GM19395 (cell line): ENCODE results near the gene STXBP2.
"Not testable (repeated sequence)": the region's sequence is repeated elsewhere in the genome, so short reads cannot be mapped to it uniquely, and the experiment has no call there.

ENCODE experiments used
- ATAC-seq: cut with Tn5 transposase; IDR thresholded peaks from one replicate; pipeline ENCODE4 v1.9.1; 2021; ENCODE audit warnings: mild to moderate bottlenecking, moderate library complexity; ENCODE audit not compliant: unreplicated experiment

STXBP2 gene

DNA sequence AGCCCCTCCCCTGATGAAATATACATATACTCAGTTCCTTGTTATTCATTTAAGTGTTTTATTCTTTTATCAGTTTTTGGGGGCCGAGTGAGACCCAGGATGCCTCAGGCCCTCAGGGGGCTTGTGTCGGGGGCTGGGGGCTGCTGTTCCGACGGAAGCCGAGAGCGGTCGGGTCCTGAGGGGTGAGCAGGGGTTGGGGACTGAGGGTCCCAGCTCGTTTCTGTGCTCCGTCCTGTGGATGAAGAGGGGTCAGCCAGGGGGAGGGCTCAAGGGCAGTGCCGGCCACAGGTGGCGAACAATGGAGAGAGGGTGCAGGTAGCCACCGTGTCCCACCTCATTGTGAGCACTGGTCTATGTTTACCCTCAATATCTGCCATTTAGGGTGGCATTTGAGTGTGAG, 5.3 kb upstream of the STXBP2 start:
- no peak for ATAC-seq

DNA sequence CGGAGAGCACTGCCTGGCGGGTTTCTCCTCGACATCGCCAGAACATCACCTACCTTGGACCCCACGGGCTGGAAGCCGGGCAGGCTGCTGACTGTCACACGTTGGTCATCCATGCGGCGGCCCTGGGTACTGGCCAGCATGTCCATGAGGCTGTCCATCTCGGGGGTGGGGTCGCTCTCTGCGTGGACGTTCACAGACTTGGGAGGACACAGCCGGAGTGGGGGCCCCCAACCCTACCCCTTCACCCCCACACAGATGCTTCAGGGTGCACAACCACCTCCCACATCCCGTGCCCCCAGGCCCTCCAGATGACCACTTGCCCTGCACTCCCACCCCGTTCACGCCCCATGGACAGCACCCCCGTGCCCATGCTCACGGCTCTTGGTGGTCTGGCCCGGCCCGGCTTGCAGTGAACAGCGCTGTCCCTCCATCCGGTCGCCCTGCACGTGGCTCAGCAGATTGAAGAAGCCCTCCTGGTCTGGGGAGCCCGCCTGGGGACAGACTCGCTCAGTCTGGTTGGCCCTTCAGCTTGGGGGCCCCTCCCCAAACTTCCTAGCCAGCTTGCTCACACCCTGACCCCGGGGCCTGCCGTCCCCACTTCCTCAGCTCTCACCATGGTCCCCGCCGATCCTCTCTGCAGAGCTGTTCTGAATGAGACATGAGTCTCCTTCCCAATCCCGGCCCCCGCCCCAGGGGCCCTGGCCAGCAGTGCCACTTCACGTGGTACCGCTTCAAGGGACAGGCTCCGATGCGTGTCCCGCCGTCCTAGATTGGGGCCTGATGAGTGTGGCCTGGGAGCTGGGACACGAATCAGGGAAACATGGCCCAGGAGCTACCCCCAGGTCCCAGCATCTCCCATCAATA, 4.3 kb upstream of the STXBP2 start:
- ATAC-seq: no peak

DNA sequence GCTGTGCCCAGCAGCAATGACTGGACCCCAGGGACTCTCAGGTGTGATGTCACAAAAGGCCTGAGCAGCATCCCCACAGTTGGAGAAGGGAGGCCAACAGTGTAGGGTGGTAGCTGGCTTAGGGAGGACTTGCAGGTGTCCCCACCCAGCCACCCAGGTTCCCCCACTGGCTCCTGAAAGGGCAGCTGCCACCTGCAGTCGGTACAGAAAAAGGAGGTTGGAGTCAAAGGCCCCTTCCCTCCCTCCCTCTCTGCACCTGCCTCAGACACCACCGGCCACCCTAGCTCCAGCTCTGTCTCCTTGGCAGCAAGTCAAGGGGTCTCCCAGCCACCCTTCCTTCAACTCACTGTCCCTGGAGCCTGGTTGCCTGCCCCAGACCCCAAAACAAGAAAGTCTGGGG, 3.2 kb upstream of the STXBP2 start, which contains the start of gene PCP2:
TSS of gene PCP2 (minus strand) at position 22 of the 400 bp plus-strand sequence. CDS start 262 bp downstream, outside the sequence.
- no peak for ATAC-seq

DNA sequence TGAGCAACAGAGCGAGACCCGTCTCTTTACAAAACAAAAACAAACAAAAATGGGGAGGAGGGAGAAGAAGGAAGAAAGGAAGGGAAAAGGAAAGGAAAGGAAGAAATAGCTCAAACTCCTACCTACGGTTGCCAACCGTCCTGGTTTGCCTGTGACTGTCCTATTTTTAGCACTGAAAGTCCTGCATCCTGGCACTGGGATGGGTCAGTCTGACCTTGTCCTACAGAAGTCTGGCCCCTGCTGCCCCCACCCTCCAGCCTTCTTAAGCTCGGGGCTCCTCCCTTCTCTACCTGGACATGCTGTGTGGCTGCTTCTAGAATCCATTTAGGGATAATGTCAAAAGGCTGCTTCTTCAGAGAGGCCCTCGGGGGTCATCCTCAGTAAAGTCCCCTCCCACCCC, 1.2 kb upstream of the STXBP2 start:
- ATAC-seq: no peak

DNA sequence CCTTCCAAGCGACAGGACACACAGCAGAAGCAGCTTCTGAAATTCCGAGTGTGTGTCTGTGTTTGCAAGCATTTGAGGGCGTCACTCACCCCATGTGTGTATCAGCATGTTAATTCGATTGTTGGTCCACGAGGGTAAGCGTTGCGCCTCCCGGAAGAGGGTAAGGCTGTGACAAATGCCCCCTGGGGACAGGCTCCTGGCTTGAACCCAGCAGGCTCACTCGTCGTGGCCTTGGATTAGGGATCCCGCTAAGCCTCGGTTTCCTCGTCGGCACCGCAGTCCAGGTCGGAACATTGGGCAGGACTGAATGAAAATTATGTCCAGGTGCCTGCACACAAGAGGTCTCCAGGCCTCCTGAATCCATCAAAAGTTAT, 606 bp upstream of the STXBP2 start:
- ATAC-seq: no peak

DNA sequence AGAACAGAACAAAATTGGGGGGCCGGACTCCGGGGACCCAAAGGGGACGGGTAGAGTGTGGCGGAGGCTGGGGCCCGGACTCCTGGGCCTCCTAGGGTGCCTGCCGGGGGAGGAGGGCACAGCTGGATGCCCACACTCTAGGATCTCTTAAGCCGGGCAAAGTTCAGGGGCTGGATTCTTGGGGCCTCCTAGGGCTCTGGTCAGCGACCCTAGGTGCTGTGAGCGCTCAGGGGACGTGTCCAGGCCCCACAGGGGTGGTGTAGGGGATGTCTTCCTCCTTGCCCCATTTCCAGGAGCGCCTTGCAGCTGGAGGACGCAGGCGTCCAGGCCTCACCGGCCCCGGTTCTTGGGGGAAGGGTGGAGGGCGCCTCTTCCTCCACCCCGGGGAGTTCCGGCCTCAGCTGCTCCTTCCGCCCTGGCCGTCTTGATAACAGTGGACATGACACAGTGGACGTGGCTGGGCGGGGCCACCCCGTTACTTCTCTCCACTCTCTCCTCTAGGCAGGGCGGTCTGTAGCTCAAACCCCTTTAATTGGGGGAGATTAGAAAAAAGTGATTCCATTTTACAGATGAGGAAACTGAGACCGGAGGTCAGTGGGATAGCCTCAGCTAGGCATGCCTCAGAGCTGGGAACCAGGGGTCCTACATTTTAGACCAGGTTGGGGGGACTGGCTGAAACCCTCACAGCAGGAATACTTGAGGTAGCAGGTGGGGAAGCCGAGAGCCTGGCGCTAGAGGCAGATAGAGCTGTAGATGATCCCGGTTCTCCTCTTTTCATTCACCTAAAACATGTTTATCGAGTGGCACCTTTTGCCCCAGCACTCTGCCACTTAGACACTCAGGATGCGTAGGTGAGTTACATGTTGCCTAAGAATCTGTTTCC, 705 bp downstream of the STXBP2 start:
- ATAC-seq: no peak

DNA sequence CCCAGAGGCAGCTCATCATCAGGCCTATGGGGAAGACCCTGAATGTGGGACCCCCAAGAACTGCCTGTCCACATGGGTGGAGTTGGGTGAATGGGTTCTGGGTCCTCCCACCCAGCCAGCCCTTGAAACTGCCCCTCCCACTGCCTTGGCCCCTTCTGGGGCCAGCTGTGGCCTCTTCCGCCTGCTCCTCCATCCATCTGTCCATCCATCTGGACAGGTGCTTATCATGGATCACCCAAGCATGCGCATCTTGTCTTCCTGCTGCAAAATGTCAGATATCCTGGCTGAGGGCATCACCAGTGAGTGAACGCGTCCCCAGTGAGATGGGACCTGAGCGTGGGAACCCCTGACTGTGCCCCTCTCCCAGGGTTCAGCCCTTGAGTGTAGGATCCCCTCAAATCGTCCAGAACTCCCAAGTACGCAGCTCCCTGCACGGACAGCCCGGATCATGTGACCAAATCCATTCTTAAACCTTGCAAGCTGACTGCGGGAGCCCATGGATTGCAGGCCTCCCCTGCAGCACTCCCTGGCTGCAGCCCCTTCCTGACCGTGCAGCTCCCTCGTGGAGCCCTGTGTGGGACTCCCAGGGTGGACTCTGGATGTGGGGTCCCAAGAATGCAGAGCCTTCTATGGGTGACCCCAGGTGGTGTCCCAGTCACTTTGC, 2.0 kb downstream of the STXBP2 start:
- ATAC-seq: no peak

DNA sequence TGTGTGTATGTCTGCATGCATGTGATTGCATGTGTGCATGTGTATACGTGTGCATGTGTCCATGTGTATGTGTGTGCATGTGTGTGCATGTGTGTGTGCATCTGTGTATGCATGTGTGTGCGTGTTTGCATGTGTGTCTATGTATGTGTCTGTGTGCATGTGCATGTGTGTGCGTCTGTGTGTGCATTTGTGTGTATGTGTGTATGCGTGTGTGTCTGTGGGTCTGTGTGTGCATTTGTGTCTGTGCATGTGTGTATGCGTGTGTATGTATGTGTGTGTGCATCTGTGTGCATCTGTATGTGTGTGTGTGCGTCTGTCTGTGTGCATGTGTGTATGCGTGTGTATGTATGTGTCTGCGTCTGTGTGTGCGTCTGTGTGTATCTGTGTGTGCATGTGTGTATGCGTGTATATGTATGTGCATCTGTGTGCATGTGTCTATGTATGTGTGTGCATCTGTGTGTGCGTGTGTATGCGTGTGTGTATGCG, 3.0 kb downstream of the STXBP2 start:
- no peak for ATAC-seq

DNA sequence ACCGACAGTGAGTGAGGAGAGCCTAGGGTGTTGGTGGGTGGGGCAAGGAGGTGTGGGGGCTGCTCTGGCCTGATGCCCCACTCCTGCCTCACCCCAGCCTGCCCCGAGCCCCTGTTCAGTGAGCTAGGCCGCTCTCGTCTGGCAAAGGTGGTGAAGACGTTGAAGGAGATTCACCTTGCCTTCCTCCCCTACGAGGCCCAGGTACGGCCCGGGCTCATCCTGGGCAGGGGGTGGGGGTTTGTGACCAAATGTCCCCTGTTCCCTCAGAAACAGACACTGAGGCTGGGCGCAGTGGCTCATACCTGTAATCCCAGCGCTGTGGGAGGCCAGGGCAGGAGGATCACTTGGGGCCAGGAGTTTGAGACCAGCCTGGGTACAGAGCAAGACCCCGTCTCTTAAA, 3.9 kb downstream of the STXBP2 start:
- no peak for ATAC-seq

DNA sequence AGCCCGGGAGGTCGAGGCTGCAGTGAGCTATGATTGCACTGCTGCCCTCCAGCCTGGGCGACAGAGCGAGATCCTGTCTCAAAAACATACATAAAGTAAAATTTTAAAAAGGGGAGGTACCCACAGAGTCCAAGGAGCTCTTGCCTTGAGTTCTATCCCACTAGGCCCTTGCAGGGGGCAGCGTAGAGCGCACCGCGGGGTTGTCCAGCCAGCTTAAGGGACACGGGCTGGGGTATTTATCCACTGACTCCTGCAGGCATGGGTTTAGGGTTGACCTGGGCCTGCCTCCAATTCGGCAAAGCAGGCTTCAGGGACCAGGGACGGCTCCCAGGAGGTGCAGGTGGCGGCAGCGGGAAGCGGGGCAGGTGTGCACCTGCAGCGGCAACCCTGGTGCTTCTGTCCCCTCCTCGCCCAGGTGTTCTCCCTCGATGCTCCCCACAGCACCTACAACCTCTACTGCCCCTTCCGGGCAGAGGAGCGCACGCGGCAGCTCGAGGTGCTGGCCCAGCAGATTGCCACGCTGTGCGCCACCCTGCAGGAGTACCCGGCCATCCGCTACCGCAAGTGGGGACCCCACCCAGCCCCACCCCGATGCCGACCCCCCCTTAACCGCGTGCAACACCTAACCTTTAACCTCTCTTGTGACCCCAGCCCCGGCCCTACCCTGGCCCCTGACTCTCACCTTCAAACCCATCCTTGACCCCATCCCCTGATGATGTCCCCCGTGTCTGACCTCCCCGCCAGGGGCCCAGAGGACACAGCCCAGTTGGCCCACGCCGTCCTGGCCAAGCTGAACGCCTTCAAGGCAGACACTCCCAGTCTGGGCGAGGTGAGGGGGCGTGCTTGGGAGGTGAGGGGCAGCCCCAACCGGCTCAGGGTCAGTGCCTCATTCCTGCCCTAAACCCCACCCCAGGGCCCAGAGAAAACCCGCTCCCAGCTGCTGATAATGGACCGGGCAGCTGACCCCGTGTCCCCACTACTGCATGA, 4.7 kb downstream of the STXBP2 start:
- ATAC-seq: no peak

DNA sequence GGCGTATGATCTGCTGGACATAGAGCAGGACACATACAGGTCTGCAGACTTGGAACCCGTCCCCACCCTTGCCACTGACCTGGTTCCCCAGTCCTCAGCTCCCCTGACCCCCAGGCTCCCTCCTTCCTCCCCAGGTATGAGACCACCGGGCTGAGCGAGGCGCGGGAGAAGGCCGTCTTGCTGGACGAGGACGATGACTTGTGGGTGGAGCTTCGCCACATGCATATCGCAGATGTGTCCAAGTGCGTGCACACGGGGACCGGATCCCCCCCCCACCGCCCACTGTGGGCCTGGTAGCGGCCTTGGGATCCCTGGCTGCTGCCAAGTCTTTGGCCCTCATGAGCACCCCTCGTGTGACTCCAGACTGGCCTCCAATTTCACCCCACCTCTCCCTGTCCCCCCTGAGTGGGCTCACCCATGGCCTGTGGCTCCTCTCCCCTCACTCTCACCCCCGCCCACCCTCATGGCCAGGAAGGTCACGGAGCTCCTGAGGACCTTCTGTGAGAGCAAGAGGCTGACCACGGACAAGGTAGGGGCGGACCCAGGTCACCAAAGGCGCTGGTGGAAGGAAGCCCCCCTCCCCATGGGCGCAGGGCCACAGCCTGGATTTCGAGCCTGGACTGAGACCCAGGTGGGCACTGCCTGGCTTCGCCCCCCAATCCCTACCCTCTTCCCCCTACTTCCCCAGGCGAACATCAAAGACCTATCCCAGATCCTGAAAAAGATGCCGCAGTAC, 5.6 kb downstream of the STXBP2 start:
- no peak for ATAC-seq

DNA sequence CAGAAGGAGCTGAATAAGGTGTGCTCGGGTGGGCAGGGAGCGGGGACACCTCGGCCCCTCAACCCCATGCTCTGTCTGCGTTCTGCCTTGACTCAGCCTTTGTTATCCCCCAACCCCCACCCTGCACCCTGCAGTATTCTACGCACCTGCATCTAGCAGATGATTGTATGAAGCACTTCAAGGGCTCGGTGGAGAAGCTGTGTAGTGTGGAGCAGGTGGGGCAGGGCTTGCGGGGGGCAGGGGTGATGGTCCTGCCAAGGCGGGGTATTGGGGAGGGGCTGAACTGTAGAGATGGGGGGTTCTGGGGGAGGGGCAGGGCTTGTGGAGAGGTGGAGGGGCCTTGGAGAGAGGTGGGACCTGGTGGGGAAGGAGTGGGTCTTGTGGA, 6.1 kb downstream of the STXBP2 start:
- no peak for ATAC-seq

DNA sequence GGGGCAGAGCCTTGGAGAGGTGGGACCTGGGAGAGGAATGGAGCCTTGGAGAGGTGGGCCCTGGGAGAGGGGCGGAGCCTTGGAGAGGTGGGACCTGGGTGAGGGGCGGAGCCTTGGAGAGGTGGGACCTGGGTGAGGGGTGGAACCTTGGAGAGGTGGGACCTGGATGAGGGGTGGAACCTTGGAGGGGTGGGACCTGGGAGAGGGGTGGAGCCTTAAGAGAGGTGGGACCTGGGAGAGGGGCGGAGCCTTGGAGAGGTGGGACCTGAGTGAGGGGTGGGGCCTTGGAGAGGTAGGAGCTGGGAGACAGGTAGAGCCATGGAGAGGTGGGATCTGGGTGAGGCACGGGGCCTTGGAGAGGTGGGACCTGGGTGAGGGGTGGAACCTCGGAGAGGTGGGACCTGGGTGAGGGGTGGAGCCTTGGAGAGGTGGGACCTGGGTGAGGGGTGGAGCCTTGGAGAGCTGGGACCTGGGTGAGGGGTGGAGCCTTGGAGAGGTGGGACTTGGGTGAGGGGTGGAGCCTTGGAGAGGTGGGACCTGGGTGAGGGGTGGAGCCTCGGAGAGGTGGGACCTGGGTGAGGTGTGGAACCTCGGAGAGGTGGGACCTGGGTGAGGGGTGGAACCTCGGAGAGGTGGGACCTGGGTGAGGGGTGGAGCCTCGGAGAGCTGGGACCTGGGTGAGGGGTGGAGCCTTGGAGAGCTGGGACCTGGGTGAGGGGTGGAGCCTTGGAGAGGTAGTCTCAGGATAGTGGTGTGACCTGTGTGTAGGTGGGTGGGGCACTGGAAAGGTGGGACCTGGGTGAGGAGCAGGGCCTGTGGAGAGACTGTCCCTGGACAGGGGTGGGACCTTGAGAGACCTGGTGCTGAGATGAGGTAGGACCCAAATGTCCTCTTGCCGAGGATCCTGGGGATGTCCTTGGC, 7.0 kb downstream of the STXBP2 start:
- not testable (repeated sequence) for ATAC-seq

DNA sequence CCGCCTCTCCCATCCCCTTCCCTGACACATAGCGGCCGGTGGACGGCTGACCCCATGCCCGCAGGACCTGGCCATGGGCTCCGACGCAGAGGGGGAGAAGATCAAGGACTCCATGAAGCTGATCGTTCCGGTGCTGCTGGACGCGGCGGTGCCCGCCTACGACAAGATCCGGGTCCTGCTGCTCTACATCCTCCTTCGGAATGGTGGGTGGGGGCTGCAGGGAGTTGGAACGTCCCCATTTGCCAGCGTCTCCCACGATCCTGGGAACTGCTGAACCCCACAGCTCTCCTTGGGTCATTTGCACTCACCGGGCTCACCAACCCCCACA, 7.6 kb downstream of the STXBP2 start:
- no peak for ATAC-seq

DNA sequence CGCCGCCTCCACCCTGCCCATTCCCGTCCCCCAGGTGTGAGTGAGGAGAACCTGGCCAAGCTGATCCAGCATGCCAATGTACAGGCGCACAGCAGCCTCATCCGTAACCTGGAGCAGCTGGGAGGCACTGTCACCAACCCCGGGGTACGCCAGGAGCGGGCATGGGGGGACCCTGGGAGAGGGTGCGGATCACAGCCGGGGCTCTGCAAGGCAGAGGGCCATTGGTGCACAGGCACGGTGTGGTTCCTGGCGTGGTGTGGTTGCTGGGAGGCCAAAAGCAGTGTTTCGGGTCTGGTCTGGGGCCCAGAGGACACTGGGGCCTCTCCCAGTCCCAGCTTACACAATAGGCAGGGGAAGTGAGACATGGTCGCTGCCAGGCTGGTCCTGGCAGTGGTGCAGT, 8.3 kb downstream of the STXBP2 start:
- no peak for ATAC-seq

DNA sequence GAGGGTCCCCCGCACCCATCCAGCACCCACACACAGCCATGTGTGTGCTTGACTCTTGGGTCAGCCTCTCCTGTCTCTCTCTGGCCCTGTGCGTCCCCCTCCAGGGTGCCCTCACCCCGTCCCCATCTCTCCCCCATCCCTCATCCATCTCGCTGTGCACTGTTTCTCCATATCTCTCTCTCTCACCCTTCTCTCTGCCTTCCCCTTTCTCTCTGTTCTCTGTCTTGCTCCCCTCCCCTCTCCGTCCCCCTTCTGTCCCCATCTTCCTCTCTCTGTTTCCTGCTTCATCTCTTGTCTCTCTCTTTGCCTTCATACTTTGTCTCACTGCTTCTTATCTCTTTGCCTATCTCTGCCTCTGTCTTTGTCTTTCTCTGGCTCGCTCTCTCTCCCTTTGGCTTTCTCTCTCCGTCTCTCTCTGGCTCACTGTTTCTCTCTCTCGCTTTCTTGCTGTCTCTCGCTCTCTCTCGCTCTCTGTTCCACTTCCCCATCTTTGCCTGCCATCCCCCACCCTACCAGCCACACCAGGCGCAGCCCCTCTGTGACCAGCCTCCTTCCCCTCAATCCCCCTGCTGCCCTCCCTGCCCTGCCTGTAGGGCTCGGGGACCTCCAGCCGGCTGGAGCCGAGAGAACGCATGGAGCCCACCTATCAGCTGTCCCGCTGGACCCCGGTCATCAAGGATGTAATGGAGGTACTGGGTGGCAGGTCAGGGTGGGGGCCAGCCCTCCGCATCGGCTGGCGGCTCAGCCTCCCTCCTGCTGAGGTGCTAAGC, 8.9 kb downstream of the STXBP2 start:
- ATAC-seq: no peak

DNA sequence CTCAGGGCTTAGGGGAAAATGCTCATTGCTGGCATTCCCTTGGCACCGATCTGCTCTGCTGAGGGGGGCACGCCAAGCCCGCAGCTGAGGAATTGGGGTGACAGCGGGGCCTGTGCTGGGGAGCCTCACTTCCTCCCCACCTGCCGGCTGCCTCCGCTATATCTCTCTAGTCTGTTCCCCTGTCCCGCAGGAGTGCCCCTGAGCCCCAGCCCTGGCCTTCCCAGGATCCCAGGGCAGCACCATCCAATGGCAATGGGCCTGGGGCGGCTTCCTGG, 9.5 kb downstream of the STXBP2 start:
- ATAC-seq: no peak

DNA sequence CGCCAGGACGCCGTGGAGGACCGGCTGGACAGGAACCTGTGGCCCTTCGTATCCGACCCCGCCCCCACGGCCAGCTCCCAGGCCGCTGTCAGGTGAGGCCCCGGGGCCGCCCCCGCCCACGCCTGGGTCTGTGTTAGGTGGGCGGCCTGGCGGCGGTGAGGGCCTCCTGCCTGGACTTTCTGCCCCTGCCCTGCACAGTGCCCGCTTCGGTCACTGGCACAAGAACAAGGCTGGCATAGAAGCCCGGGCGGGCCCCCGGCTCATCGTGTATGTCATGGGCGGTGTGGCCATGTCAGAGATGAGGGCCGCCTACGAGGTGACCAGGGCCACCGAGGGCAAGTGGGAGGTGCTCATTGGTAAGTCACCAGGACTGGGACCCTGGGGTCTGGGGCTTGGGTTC, 10.2 kb downstream of the STXBP2 start:
- no peak for ATAC-seq
